GM19467 (cell line): ENCODE data around the gene CEP89.
"Not testable (repeated sequence)": the region's sequence is repeated elsewhere in the genome, so short reads cannot be mapped to it uniquely, and the experiment has no call there.

Experiments
- ATAC-seq: cut with Tn5 transposase; IDR thresholded peaks from one replicate; pipeline ENCODE4 v1.9.1; 2021; ENCODE audit warnings: mild to moderate bottlenecking, moderate library complexity; ENCODE audit not compliant: unreplicated experiment

Gene CEP89

GRCh38 chr19:32969549-32969948 lies 2.2 kb downstream of the CEP89 start:
- no peak for ATAC-seq

DNA sequence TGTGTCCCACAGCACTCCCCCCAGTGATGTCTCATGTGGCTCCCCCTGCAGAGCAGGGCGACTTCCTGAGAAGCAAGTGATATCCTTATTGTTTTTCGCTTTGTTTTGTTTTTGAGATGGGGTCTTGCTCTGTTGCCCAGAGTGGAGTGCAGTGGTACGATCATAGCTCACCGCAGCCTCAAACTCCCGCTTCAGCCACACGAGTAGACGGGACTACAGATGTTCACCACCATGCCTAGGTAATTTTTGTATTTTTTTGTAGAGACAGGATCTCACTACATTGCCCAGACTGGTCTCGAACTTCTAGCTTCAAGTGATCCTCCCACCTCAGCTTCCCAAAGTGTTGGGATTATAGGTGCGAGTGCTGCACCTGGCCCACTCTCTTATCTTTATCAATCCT lies 5.0 kb downstream of the CEP89 start:
- no peak for ATAC-seq

DNA sequence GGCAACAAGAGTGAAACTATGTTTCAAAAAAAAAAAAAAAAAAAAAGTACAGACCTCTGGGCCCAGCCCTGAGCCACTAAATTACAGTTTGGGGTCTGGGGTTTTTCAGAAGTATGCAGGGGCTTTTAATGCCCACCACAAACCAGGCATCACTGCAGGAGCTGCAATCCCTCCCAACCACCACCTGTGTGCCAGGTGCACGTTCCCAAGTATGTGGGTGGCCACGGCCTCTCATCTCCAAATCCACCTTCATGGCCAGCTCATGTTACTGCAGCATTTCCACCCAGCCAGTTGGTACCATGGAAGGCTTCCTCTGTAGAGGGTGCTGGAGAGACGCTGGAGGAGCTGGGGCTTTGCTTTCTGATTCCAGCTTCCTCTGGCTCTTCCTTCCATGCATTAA lies 26.5 kb downstream of the CEP89 start:
- no peak for ATAC-seq

- not testable (repeated sequence) for ATAC-seq
These were observed 30.5 kb downstream of the CEP89 start for GRCh38 chr19:32941273-32941672.

DNA sequence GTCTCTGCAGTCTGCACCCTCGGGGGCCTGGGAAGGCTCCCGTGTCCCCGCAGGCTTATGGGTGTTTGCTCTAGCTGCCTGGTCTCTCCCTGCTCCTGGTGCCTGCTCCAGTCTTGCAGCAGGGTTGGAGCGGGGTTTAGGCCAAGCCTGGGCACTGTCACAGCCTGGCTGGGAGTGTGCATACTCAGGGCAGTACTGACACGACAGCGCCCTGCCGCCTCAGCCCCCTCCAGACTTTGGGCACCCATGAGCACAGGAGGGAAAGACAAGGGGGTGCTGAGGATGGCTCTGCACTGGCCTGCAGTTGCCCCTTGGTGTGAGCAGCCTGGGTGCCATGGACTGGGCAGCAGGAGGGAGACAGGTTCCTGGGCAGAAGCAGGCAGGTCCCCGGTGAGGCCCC lies 35.7 kb downstream of the CEP89 start:
- no peak for ATAC-seq

DNA sequence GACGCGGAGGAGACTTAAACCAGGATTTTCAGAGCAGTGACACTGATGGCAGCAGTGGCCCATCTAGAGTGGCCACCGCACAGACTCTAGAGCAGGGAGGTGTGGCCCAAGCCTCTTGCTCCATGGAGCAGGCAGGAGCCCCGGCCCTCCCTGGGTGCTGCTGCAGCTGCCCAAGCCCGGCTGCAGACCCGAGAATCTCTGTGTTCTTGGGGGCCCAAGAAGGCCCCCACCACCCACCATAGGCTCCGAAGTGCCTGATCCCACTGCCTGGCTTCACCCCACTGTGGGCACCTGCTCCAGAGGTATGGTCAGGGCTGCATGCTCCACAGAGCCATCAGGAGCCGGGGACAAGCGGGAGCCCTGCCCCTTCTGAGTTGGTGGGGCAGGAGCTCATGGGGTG lies 36.1 kb downstream of the CEP89 start:
- no peak for ATAC-seq

DNA sequence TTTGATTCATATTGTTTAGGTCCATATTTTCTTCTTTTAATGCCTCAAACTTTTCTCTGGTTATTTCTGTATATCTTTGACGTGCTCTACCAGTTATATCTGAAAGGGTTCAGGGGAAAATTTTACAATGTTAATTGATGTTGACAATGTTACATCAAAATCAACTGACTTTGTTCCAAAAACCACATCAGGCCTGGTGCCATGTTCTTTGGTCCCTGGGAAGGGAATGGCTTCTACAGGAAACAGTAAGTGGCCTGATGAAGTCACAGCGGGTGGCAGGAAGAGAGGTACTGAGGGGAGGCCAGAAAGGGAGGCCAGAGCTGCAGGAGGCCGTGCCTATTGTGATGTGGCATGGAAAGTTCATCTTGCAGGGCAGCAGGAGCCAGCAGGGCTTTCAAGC lies 38.2 kb downstream of the CEP89 start:
- ATAC-seq, result no peak

DNA sequence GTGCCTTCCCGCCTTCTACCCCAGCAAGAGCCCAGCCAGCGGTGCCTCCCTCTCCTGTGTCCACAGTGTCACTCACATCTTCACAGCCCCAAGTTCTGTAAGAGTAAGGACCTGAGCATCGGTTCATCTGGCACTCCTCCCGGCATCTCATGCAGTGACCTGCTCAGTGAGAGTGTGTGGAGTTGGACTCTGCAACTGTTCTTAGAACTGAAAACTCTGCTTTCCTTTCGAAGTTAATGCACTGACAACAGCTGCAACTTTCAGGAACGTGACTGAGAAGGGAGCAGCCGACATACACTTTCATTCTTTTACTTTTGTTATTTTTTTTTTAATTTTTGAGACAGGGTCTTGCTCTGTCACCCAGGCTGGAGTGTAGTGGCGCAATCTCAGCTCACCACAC lies 41.2 kb downstream of the CEP89 start:
- ATAC-seq, result no peak

DNA sequence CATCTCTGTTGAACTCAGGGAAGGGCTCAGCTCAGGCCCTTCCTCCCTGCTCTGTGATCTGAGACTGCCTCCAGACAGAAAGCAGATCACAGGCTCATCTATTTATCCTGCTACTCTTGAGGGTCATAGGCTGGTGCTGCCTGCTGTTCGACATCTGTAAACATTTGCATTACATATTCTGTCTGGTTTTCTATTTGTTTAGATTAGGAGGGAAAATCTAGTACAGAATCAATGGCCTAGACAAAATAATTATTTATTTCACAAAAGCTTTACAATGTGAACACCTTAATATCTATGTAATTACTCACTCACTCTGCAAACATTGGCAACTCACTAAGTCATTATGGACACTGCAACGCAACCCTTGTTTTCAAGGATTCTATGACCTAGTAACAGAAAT lies 43.0 kb downstream of the CEP89 start:
- ATAC-seq, result no peak

GRCh38 chr19:32924200-32924599 lies 47.6 kb downstream of the CEP89 start:
- ATAC-seq, result no peak

- no peak for ATAC-seq
These were observed 50.1 kb downstream of the CEP89 start for GRCh38 chr19:32921624-32922023.

DNA sequence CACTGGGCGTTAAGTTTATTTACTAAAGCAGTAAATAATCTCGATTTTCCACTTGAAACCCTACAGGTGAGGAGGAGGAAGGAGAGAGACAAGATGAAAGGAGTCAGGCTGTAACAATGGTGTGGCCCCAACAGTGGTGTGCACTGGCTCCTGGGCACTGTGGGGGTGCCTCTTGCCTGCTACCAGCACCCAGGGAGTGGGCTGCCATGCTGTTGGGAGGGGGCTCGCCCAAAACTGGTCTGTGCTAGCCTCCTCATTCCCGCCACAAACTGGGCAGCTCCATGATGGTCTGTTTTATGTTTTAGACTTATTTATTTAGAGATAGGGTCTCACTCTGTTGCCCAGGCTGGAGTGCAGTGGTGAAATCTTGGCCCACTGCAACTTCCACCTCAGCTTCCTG lies 52.4 kb downstream of the CEP89 start:
- no peak for ATAC-seq

DNA sequence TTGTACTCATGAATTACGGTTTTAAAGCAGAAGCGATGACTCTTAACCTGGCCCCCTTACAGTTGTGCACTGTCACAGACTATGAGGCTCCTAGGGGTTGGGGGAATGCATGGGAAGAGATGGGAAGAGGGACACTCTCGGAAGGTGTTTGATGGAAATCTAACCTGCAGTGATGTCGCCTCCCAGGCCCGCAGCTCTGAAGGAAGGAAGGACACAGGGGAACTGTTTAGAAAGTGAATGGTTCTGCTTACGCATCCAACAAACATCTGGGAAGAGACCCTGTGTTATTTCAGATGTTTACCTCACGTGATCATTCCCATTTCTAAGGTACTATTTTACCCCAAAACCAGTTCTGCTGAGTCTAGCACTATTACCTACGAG lies 54.2 kb downstream of the CEP89 start:
- no peak for ATAC-seq

GRCh38 chr19:32916969-32917615 lies 54.7 kb downstream of the CEP89 start:
- no peak for ATAC-seq

DNA sequence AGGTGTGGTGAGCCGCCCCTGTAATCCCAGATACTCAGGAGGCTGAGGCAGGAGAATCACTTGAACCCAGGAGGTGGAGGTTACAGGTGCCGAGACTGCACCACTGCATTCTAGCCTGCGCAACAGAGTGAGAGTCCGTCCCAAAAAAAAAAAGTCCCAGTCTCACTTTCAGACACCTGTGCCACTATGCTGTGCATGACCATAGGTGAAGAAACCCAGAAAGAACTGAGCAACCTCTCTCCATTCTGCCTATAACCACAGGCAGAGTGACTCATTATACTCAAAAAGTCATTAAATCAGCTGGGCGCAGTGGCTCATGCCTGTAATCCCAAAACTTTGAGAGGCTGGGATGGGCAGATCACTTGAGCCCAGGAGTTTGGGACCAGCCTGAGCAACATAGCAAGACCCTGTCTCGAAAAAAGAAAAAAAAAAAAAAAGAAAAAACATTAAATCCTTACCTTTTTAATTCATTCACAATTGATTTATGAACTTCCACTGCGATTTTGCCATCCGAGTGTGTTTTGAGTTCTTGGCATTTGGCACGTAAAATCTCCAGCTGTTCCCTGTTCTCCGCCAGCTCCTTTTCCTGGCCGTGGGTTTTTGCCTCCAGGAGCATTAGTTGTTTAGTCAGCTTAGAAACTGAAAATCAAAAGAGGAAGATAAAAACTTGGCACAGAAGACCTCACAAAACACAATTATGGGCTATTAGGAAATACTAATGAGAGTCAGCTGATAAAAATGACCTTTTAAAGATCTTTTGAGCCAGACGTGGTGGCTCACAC lies 56.7 kb downstream of the CEP89 start:
- ATAC-seq, result no peak

- no peak for ATAC-seq
These were observed 60.3 kb downstream of the CEP89 start for GRCh38 chr19:32911467-32911866.

DNA sequence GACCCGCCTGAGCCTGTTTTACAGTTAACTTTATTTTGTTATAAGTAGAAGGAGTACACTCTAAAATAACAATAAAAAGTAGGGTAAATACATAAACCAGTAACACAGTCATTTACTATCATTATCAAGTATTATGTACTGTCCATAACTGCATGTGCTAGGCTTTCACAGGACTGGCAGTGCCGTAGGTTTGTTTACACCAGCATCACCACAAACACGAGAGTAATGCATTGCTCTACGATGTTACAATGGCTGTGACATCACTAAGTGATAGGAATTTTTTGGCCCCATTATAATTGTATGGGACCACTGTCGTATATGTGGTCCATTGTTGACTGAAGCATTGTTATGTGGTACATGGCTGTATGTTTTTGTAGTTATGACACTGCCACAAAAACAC lies 60.9 kb downstream of the CEP89 start:
- no peak for ATAC-seq

- ATAC-seq, result no peak
These were observed 61.7 kb downstream of the CEP89 start for GRCh38 chr19:32910094-32910493.

GRCh38 chr19:32909257-32909656 lies 62.5 kb downstream of the CEP89 start:
- no peak for ATAC-seq

GRCh38 chr19:32908641-32909190 lies 63.0 kb downstream of the CEP89 start:
- ATAC-seq, result no peak

DNA sequence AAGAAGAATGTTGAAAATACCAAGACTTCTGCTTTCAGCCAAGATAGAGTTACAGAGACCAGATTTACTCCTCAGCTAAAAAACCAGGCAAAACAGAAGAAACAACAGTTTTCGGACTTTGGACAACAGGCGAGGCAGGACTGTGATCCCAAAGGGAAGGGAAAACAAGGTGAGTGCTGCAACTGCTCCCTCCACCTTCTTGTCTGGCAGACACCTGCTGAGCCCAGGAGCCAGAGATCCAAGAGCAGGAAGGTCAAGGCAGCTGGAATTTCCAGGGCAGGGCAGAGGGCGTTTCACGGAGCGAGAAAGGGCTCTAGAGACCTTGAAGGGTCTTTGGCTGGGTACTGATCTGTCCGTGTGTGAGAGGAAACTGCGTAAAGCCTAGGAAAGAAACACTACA lies 69.3 kb downstream of the CEP89 start:
- no peak for ATAC-seq

DNA sequence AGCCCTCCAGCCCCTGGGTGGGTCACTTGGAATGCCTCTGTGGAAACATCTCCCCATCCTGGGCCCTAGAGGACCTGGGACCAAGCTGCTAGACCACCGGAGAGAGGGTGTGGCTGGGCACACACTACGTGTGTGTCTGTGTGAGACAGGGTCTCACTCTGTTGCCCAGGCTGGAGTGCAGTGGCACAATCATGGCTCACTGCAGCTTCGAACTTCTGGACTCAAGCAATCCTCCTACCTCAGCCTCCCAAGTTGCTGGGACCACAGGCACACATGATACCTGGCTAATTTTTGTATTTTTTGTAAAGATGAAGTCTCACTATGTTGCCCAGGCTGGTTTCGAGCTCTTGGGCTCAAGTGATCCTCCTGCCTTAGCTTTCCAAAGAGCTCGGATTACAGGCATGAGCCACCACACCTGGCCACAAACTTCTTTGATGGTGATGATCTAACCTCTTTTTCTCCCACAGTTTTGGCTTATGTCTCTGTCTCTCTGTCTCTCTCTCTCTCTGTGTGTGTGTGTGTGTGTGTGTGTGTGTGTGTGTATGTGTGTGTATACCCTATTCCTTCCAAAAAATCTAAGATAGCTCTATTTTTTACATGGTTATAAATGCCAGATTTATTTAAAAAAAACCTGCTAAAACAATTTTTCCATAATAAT lies 70.1 kb downstream of the CEP89 start:
- ATAC-seq, result no peak
